GM18526 (cell line): Measurements from ENCODE around the gene HECW1.

ENCODE experiments used
- POLR2A ChIP-seq: IDR thresholded peaks from 3 replicates; pipeline ENCODE4 v1.6.1; 2011; ENCODE audit not compliant: insufficient read length; ENCODE audit errors: extremely low read depth

The HECW1 gene

GRCh38 chr7:43105521-43106120 is 6.8 kb upstream of the HECW1 start:
- TF ChIP-seq POLR2A: no peak

- TF ChIP-seq POLR2A: no peak
Measured at GRCh38 chr7:43108255-43109011, 4.0 kb upstream of the HECW1 start.

- TF ChIP-seq POLR2A: no peak
Measured at GRCh38 chr7:43110791-43111535, 1.5 kb upstream of the HECW1 start.

- TF ChIP-seq POLR2A: no peak
Measured at GRCh38 chr7:43111630-43112458, 603 bp upstream of the HECW1 start.

- no peak for TF ChIP-seq POLR2A
Measured at GRCh38 chr7:43112941-43113621, 634 bp downstream of the HECW1 start.

- TF ChIP-seq POLR2A: no peak
Measured at GRCh38 chr7:43113622-43114457, 1.4 kb downstream of the HECW1 start.

- no peak for TF ChIP-seq POLR2A
Measured at GRCh38 chr7:43114458-43114780, 2.0 kb downstream of the HECW1 start.

- TF ChIP-seq POLR2A: no peak
Measured at GRCh38 chr7:43116451-43116850, 4.0 kb downstream of the HECW1 start.

- TF ChIP-seq POLR2A: no peak
Measured at GRCh38 chr7:43117095-43117494, 4.6 kb downstream of the HECW1 start.

GRCh38 chr7:43117861-43118260 is 5.4 kb downstream of the HECW1 start:
- TF ChIP-seq POLR2A: no peak

- no peak for TF ChIP-seq POLR2A
Measured at GRCh38 chr7:43118313-43118712, 5.9 kb downstream of the HECW1 start.

- no peak for TF ChIP-seq POLR2A
Measured at GRCh38 chr7:43119371-43120075, 7.1 kb downstream of the HECW1 start.

GRCh38 chr7:43121973-43122372 is 9.5 kb downstream of the HECW1 start:
- no peak for TF ChIP-seq POLR2A
